ENCODE measurements around the gene PTPRM. TPM values are rescaled to one million over a fixed set of nuclear protein-coding genes. Genes with fewer than 3 reads are reported as not detected.

PTPRM gene
- total RNA-seq, 4 donors from 2014 or later: 62.7 to 94.0 (median 76.0) TPM

DNA sequence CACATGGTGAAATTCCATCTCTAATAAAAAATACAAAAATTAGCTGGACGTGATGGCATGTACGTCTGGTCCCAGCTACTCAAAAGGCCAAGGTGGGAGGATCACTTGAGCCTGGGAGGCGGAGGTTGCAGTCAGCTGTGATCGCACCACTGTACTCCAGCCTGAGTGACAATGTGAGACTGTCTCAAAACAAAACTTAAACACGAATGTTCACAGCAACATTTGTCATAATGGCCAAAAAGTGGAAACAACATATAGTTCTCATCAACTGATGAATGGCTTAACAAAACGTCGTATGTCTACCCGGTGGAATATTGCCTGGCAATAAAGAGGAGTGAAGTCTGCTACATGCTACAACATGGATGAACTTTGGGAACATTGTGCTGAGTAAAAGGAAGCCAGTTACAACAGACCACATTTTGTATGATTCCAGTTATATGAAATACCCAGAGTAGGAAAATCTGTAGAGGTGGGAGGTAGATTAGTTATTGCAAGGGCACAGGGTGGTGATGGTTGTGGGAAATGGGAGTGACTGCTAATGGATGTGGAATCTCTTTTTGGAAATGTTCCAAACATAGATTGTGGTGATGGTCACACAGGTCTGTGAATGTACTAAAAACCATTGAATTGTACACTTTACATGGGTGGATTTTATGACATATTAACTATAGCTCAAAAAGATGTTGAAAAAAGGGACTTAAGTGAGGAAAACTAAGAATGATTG lies 478.2 kb downstream of the PTPRM start:
- Histone ChIP-seq H3K9me3 (no peaks in the 10 kb centered on the region), H3K4me1 (peaks cover 6 to 14% (median 10%) of the 10 kb centered on the region in 4 donors), H3K27me3 (no peaks in the 10 kb centered on the region), H3K4me3 (no peak overlapping the region), H3K36me3 (no peaks in the 10 kb centered on the region), H3K27ac (replicated peaks in 1 of 4) (no peak overlapping the region)
- intact Hi-C loops (cut with DNase I): no loop called here
- 93% methylated on average over 8 of the region's 8 CpGs for WGBS
- TF ChIP-seq EP300 (IDR thresholded peaks at IDR 0.05): no peak
- no peak for DNase-seq (ENCODE audit: extremely low spot score)

DNA sequence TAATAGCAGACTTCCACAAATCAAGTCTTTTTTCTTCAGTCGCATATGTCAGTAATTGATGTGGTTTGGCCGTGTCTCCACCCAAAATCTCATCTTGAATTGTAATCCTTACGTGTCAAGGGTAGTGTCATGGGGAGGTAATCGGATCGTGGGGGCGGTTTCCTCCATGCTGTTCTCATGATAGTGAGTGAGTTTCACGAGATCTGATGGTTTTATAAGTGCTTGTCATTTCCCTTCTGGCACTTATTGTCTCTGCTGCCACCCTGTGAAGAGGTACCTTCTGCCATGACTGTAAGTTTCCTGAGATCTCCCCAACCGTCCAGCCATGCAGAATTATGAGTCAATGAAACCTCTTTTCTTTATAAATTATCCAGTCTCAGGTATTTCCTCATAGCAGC lies 478.8 kb downstream of the PTPRM start:
- 93% methylated on average over 8 of the region's 8 CpGs for WGBS
- no peak for DNase-seq (ENCODE audit: extremely low spot score)
- intact Hi-C loops (cut with DNase I): no loop called here

DNA sequence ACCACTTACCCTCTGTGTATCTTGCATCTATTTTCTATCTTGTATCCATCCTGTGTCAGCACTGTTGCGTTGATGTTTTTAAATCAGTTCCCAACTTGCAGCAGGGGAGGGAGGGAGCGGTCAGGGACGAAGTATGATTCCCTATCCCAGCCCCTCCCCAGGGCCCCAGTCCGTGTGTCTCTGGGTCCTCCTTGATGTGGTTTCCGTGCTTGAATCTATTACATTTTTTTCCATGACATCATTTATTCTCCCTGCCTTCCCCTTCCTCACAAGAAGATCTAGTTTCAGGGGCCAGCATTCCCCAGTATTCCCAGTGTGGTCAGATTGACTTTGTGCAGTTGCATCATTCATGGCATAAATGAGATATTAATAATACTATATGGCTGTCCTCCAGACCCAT lies 479.3 kb downstream of the PTPRM start:
- WGBS: 87% methylated on average over 5 of the region's 5 CpGs

More for the DNA sequence above, 478.8 kb downstream of the PTPRM start:
- Histone ChIP-seq H3K27me3 (no peaks in the 10 kb centered on the region), H3K4me3 (no peak overlapping the region), H3K4me1 (peaks cover 9 to 14% (median 11%) of the 10 kb centered on the region in 4 donors), H3K36me3 (no peaks in the 10 kb centered on the region), H3K9me3 (no peaks in the 10 kb centered on the region), H3K27ac (replicated peaks in 1 of 4) (no peak overlapping the region)
- no peak for TF ChIP-seq POLR2A (IDR thresholded peaks at IDR 0.05; ENCODE audit: low read depth)
- no peak for TF ChIP-seq POLR2AphosphoS5 (IDR thresholded peaks at IDR 0.05)
- TF ChIP-seq, protein P1, sequence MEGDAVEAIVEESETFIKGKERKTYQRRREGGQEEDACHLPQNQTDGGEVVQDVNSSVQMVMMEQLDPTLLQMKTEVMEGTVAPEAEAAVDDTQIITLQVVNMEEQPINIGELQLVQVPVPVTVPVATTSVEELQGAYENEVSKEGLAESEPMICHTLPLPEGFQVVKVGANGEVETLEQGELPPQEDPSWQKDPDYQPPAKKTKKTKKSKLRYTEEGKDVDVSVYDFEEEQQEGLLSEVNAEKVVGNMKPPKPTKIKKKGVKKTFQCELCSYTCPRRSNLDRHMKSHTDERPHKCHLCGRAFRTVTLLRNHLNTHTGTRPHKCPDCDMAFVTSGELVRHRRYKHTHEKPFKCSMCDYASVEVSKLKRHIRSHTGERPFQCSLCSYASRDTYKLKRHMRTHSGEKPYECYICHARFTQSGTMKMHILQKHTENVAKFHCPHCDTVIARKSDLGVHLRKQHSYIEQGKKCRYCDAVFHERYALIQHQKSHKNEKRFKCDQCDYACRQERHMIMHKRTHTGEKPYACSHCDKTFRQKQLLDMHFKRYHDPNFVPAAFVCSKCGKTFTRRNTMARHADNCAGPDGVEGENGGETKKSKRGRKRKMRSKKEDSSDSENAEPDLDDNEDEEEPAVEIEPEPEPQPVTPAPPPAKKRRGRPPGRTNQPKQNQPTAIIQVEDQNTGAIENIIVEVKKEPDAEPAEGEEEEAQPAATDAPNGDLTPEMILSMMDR (IDR thresholded peaks at IDR 0.05): no peak
- TF ChIP-seq EP300 (IDR thresholded peaks at IDR 0.05): no peak

DNA sequence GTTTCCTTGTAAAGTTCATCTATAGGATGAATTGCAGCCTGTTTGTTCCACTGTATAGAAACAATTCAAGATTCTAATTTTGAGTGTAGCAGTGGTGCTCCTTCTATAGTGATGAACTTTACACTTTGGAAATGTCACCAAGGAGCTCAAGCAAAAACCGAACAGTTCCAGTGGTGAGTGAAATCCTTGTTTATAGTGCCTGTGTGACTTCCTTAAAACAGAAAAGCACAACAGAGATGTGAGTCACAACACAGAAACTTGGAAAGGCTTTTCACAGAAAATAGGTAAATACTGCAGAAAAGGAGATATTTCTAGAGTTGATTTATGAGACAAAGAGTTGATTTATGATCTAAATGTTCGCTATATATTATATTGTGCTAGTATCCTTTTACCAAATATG lies 482.0 kb downstream of the PTPRM start:
- 80% methylated on average over 2 of the region's 2 CpGs for WGBS
- no peak for DNase-seq (ENCODE audit: extremely low spot score)
- intact Hi-C loops (cut with DNase I): no loop called here

More for the DNA sequence above, 479.3 kb downstream of the PTPRM start:
- no peaks in the 10 kb centered on the region for H3K27me3 ChIP-seq
- no peak overlapping the region for H3K4me3 ChIP-seq
- H3K36me3 ChIP-seq: no peaks in the 10 kb centered on the region
- TF ChIP-seq POLR2A (IDR thresholded peaks at IDR 0.05; ENCODE audit: low read depth) (no peak), POLR2AphosphoS5 (IDR thresholded peaks at IDR 0.05) (no peak), EP300 (IDR thresholded peaks at IDR 0.05) (no peak)
- TF ChIP-seq, protein P1 (IDR thresholded peaks at IDR 0.05): no peak
- H3K4me1 ChIP-seq: peaks cover 5 to 16% (median 10%) of the 10 kb centered on the region in 4 donors
- no peak overlapping the region for H3K27ac ChIP-seq (replicated peaks in 1 of 4)
- H3K9me3 ChIP-seq: no peaks in the 10 kb centered on the region
- DNase-seq (ENCODE audit: extremely low spot score): no peak
- intact Hi-C loops (cut with DNase I): no loop called here

DNA sequence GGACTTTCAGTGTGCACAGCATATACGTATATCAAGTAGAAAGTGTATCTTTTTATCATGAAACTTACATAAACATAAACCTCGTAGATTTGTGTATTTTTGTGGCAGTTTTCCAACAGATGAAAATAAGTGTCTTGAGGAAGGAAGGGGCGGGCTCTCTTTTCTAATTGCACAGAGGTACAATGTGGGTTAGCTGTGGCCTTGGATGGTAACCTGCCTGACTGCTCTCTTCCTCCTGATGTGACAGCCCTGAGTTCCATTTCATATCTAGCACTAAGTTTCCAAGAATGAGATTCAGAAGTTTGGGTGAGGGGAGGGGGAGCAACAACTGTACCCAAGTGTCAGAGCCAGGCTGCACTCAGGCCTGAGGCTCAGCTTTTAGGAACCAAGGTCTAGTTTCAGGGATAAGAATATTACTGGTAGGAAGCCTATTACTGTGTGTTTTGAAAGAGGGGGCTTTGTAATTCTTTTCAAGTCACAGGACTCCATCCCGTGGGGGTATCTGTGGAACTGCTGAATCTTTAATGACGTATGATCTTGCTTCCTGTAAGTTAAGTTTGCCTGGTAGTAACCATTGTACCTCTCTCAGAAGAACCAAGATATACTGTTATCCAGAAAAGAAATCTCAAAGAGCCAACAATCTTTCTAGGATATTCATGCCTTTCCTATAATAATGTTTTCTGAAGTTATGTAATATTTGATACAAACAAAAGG lies 483.7 kb downstream of the PTPRM start:
- no peaks in the 10 kb centered on the region for H3K9me3 ChIP-seq
- whole genome bisulfite sequencing: 64% methylated on average over 5 of the region's 5 CpGs
- no peak for DNase-seq (ENCODE audit: extremely low spot score)
- H3K4me1 ChIP-seq: peaks cover 11 to 34% (median 25%) of the 10 kb centered on the region in 4 donors
- intact Hi-C loops (cut with DNase I): no loop called here
- no peak overlapping the region for H3K4me3 ChIP-seq
- no peak overlapping the region for H3K27ac ChIP-seq (replicated peaks in 1 of 4)
- TF ChIP-seq POLR2A (IDR thresholded peaks at IDR 0.05; ENCODE audit: low read depth) (no peak), EP300 (IDR thresholded peaks at IDR 0.05) (no peak), POLR2AphosphoS5 (IDR thresholded peaks at IDR 0.05) (no peak)
- TF ChIP-seq, protein P1 (IDR thresholded peaks at IDR 0.05): no peak
- H3K27me3 ChIP-seq: no peaks in the 10 kb centered on the region
- H3K36me3 ChIP-seq: no peaks in the 10 kb centered on the region

More for the DNA sequence above, 482.0 kb downstream of the PTPRM start:
- Histone ChIP-seq H3K36me3 (no peaks in the 10 kb centered on the region), H3K4me3 (no peak overlapping the region), H3K27ac (replicated peaks in 1 of 4) (no peak overlapping the region), H3K4me1 (peaks cover 11 to 34% (median 24%) of the 10 kb centered on the region in 4 donors), H3K9me3 (no peaks in the 10 kb centered on the region), H3K27me3 (no peaks in the 10 kb centered on the region)
- TF ChIP-seq POLR2AphosphoS5 (IDR thresholded peaks at IDR 0.05) (no peak), POLR2A (IDR thresholded peaks at IDR 0.05; ENCODE audit: low read depth) (no peak), EP300 (IDR thresholded peaks at IDR 0.05) (no peak)
- TF ChIP-seq, protein P1 (IDR thresholded peaks at IDR 0.05): no peak

All from esophagus muscularis mucosa (tissue), 4 donors.